Stimulated activated naive CD4-positive, alpha-beta T cell (primary cell): ENCODE results near the gene DTNB.

Source experiments
- DNase-seq, 6 experiments: peaks; one replicate each; lab custom pipeline; 2025; lab: John Stamatoyannopoulos, UW

The DTNB gene

GRCh38 chr2:25369439-25369838, 303.9 kb downstream of the DTNB start:
- no peak for DNase-seq

- DNase-seq = no peak
Observed at GRCh38 chr2:25368660-25369059, 304.7 kb downstream of the DTNB start.

GRCh38 chr2:25367296-25367695, 306.1 kb downstream of the DTNB start:
- DNase-seq = no peak

GRCh38 chr2:25366629-25367028, 306.7 kb downstream of the DTNB start:
- DNase-seq = no peak

GRCh38 chr2:25365241-25365640, 308.1 kb downstream of the DTNB start:
- DNase-seq = no peak

- no peak for DNase-seq
Observed at GRCh38 chr2:25363733-25364132, 309.6 kb downstream of the DTNB start.

GRCh38 chr2:25362434-25363145, 310.8 kb downstream of the DTNB start:
- DNase-seq = peak; percentile 36 to 77 (median 58)

GRCh38 chr2:25362049-25362433, 311.3 kb downstream of the DTNB start:
- peak; percentile 86 to 95 (median 92) for DNase-seq

GRCh38 chr2:25361261-25362048, 311.9 kb downstream of the DTNB start:
- DNase-seq = no peak

GRCh38 chr2:25358836-25359235, 314.5 kb downstream of the DTNB start:
- DNase-seq = no peak

- no peak for DNase-seq
Observed at GRCh38 chr2:25358249-25358815, 315.0 kb downstream of the DTNB start.

- no peak for DNase-seq
Observed at GRCh38 chr2:25356088-25356487, 317.3 kb downstream of the DTNB start.

GRCh38 chr2:25355270-25355669, 318.1 kb downstream of the DTNB start:
- DNase-seq = no peak

- no peak for DNase-seq
Observed at GRCh38 chr2:25354116-25354515, 319.3 kb downstream of the DTNB start.

- DNase-seq = no peak
Observed at GRCh38 chr2:25349397-25349796, 324.0 kb downstream of the DTNB start.

GRCh38 chr2:25347846-25348245, 325.5 kb downstream of the DTNB start:
- no peak for DNase-seq

GRCh38 chr2:25347205-25347815, 326.1 kb downstream of the DTNB start:
- DNase-seq = no peak

GRCh38 chr2:25343187-25343825, 330.1 kb downstream of the DTNB start:
- DNase-seq = no peak

- DNase-seq = peak; percentile 53 to 79 (median 70)
Observed at GRCh38 chr2:25342372-25343186, 330.8 kb downstream of the DTNB start.

- peak; percentile 34 to 51 (median 45) for DNase-seq
Observed at GRCh38 chr2:25341753-25342371, 331.5 kb downstream of the DTNB start, which contains the start of gene DNMT3A. Gene DNMT3A (minus strand): TSS chr2:25341925. CDS start chr2:25313984, 27,941 bp downstream.
